Measurements from ENCODE around the gene SCUBE1. TPM values are rescaled to one million over a fixed set of nuclear protein-coding genes. Genes with fewer than 3 reads are reported as not detected.

SCUBE1 gene
- total and polyA plus RNA-seq, 2 donors (not counting 3 experiments of a cell fraction or from before 2014, with no cell fraction given), result 0.07 TPM; not detected in 1

DNA sequence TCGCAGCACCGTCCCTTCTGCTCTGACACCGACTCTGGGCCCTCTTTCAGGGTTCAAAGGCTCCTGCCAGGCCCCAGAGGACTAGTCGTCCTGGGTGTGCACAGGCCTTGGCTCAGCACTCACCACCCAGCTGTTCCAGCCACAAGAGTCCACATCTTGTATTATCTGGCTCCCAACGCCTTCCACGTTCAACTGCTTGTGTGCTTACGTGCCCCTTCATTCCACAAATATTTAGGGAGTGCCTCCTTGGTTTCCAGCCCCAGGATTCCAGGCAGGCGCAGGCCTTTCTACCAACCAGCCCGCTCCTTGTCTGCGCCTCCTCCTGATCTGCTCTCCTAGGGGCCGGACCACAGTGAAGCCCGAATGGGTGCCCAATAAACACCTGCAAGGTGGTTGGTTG is 70.9 kb downstream of the SCUBE1 start:
- no TSS peak for BruUV-seq (replicated peaks)
- Histone ChIP-seq H3K4me1 (ENCODE audit: control insufficient read depth, extremely low read depth, insufficient read depth, low read length) (no peaks in the 10 kb centered on the region), H3K27me3 (ENCODE audit: control insufficient read depth in 2 of 2, insufficient read depth in 2 of 2, low read length in 2 of 2) (no peaks in the 10 kb centered on the region), H3K4me3 (replicated peaks in 1 of 3; ENCODE audit: insufficient read depth in 1 of 3, low read depth in 1 of 3, low read length in 3 of 3) (no peak overlapping the region), H3K27ac (ENCODE audit: insufficient read depth, low read depth, low read length) (no peak overlapping the region), H2AFZ (ENCODE audit: low read depth, low read length) (no peak overlapping the region), H3K9me3 (replicated peaks; ENCODE audit: control insufficient read depth, insufficient read depth, low read length) (no peaks in the 10 kb centered on the region), H4K20me1 (replicated peaks; ENCODE audit: control insufficient read depth, extremely low read depth, insufficient read depth, low read length) (no peaks in the 10 kb centered on the region), H3K79me2 (ENCODE audit: control insufficient read depth, insufficient read depth, low read length) (no peaks in the 10 kb centered on the region), H3K9ac (replicated peaks; ENCODE audit: extremely low read depth, insufficient read depth, low read length) (no peak overlapping the region), H3K4me2 (ENCODE audit: insufficient read depth, low read length) (no peak overlapping the region), H3K36me3 (ENCODE audit: control insufficient read depth in 2 of 2, extremely low read depth in 1 of 2, insufficient read depth in 2 of 2, low read length in 2 of 2) (no peaks in the 10 kb centered on the region), H3K9me1 (replicated peaks; ENCODE audit: control insufficient read depth, extremely low read depth, insufficient read depth, low read length) (no peaks in the 10 kb centered on the region)
- TF ChIP-seq, protein P1, sequence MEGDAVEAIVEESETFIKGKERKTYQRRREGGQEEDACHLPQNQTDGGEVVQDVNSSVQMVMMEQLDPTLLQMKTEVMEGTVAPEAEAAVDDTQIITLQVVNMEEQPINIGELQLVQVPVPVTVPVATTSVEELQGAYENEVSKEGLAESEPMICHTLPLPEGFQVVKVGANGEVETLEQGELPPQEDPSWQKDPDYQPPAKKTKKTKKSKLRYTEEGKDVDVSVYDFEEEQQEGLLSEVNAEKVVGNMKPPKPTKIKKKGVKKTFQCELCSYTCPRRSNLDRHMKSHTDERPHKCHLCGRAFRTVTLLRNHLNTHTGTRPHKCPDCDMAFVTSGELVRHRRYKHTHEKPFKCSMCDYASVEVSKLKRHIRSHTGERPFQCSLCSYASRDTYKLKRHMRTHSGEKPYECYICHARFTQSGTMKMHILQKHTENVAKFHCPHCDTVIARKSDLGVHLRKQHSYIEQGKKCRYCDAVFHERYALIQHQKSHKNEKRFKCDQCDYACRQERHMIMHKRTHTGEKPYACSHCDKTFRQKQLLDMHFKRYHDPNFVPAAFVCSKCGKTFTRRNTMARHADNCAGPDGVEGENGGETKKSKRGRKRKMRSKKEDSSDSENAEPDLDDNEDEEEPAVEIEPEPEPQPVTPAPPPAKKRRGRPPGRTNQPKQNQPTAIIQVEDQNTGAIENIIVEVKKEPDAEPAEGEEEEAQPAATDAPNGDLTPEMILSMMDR (IDR thresholded peaks at IDR 0.05; ENCODE audit: extremely low read depth in 1 of 2, insufficient read depth in 1 of 2, low read depth in 1 of 2, low read length in 2 of 2), result no peak
- TF ChIP-seq, protein P2, sequence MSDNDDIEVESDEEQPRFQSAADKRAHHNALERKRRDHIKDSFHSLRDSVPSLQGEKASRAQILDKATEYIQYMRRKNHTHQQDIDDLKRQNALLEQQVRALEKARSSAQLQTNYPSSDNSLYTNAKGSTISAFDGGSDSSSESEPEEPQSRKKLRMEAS (IDR thresholded peaks at IDR 0.05; ENCODE audit: insufficient read depth, insufficient read length), result no peak
- TF ChIP-seq POLR2A (IDR thresholded peaks at IDR 0.05; ENCODE audit: low read depth, low read length), result no peak
- TF ChIP-seq EZH2 (IDR thresholded peaks at IDR 0.05; ENCODE audit: borderline replicate concordance, low read depth, low read length, severe bottlenecking), result no peak
- TF ChIP-seq FOS (IDR thresholded peaks at IDR 0.05; ENCODE audit: borderline replicate concordance, insufficient read depth, low read length), result no peak
- no peak for TF ChIP-seq MYC (IDR thresholded peaks at IDR 0.05; ENCODE audit: low read depth, low read length)
- no peak for TF ChIP-seq JUN (IDR thresholded peaks at IDR 0.05; ENCODE audit: borderline replicate concordance, insufficient read depth, insufficient read length, low read depth)
- no peak for TF ChIP-seq POLR2AphosphoS5 (IDR thresholded peaks at IDR 0.05; ENCODE audit: insufficient read depth, low read depth, low read length)
- no peak for TF ChIP-seq GATA2 (IDR thresholded peaks at IDR 0.05; ENCODE audit: insufficient read depth, insufficient read length, low read depth, low read length)
- CTCF ChIA-PET, result interaction anchor here (1.4 to 11.5 kb wide), 13 partner anchors 8 to 114 kb away, joined by 5 to 334 read pairs (median 12); partner anchors contain the start of gene SCUBE1
- DNase-seq (ENCODE audit: low read depth, low spot score), result no peak
- POLR2A ChIA-PET, result no interaction called here
- no peak for FAIRE-seq
- intact Hi-C loops (cut with micrococcal nuclease) (no loop called here), dilution Hi-C loops (cut with MboI; ENCODE audit: extremely low pct_ligation_motif_present, low sequenced_read_pairs) (no loop called here)

Measured in endothelial cell of umbilical vein (primary cell).